ENCODE results near the gene MYO7A.

DNA sequence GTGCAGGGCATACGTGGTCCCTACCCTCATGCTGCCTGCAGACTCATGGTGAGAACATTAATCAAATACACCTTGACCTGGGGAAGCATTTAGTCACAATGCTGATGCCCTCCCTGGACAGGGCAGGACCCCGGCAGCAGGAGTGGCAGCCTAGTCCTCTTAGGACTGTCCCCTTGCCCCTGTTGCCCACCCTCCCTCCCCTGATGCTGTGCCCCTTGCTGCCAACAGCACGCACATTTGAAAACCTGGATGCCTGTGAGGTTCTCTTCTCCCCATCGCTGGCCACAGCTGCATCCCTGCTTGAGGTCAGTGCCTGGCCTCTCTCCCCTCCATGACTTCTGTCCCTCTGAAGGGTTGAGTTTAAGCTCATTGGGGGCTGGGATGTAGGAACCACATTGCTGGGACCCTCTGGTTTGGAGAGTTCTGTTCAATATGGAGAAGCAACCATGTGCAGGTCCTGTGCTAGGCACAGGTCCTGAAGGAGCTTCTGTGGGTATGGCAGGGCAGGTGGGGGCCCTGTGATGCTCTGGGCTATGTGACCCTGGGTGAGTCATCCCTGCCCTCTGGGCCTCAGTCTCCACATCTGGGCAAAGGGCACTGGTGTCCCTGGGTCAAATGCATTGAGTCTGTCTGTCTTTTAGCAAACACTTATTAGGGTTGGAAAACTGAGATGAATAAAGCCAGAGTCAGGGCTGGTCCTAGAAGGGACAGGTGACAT, 31.3 kb downstream of the MYO7A start:
- TF ChIP-seq EZH2 (IDR thresholded peaks at IDR 0.05; ENCODE audit: insufficient read depth, poor library complexity, severe bottlenecking) (no peak), EZH2phosphoT487 (IDR thresholded peaks at IDR 0.05; ENCODE audit: insufficient read depth, low read depth) (no peak)
